ENCODE results near the gene MPC1.

DNA sequence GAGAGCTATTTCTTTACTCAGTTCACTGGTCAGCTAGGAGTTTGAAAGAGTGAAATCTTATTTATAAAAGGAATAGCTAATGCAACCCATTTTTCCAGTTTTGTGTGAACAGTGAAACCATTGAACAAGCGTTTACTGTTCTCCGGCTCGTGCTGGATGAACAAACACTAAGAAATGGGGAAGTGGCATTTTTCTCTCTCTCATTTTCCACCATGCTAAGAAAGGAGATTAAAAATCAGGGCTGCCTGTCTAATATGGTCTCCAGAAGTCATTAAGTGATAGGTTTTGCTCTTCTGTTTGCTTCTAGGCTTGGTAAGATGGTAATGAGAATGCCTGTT, 39.6 kb downstream of the MPC1 start:
- no peak for TF ChIP-seq EZH2phosphoT487 (IDR thresholded peaks at IDR 0.05; ENCODE audit: borderline replicate concordance, low read length)
- TF ChIP-seq, protein P1, sequence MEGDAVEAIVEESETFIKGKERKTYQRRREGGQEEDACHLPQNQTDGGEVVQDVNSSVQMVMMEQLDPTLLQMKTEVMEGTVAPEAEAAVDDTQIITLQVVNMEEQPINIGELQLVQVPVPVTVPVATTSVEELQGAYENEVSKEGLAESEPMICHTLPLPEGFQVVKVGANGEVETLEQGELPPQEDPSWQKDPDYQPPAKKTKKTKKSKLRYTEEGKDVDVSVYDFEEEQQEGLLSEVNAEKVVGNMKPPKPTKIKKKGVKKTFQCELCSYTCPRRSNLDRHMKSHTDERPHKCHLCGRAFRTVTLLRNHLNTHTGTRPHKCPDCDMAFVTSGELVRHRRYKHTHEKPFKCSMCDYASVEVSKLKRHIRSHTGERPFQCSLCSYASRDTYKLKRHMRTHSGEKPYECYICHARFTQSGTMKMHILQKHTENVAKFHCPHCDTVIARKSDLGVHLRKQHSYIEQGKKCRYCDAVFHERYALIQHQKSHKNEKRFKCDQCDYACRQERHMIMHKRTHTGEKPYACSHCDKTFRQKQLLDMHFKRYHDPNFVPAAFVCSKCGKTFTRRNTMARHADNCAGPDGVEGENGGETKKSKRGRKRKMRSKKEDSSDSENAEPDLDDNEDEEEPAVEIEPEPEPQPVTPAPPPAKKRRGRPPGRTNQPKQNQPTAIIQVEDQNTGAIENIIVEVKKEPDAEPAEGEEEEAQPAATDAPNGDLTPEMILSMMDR (IDR thresholded peaks at IDR 0.05; ENCODE audit: low read depth, low read length, poor library complexity, severe bottlenecking) = no peak
